HFF-Myc (cell line): ENCODE data around the gene PRCC.

ENCODE experiments used
- DNase-seq: peaks from one replicate; pipeline ENCODE4 v3.0.0-alpha.2; 2011; ENCODE audit warnings: low read depth; ENCODE audit errors: extremely low read depth
- H3K4me3 ChIP-seq: replicated peaks from 2 replicates; pipeline ENCODE4 v1.5.1; 2011; ENCODE audit warnings: low read depth, mild to moderate bottlenecking, control low read depth, low read length
- TF ChIP-seq, protein P1 (sequence below): IDR thresholded peaks from 2 replicates; pipeline ENCODE4 v1.5.1; 2012; ENCODE audit warnings: mild to moderate bottlenecking, low read depth, low read length, control low read depth; ENCODE audit errors: missing control alignments

Gene PRCC

DNA sequence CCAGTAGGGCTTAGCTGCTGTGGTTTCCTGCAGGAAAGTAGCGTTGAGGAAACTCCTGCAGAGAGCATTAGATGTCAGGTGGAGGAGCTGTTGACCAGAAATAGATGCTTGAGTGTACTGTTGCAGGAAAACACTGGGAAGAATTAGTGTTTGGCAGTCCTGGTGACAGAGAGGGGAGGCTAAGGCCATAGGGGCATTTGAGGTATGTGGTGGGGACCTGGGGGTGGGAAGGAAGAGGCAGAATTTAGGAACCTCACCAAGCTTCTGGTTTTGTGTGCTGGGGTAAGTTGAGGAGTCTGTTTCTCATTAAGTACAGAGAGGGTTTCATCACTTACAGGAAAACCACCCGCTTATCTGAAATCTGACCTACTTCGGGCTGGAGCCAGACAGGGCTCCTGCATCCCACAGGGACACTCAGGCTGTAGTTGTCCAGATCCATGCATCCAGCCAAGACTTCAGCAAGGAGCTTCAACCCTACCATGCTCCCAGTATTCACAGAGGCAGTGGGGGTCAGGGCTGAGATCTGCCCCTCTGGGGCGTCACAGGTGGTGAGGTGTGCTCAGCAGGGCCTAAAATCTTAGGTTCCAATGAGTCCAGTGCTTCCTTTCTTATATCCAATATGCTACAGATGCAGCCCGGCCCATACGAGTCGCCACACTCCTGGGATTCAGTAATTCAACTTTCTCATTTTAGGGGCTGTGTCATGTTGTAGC is 34.2 kb downstream of the PRCC start:
- TF ChIP-seq, protein P1, sequence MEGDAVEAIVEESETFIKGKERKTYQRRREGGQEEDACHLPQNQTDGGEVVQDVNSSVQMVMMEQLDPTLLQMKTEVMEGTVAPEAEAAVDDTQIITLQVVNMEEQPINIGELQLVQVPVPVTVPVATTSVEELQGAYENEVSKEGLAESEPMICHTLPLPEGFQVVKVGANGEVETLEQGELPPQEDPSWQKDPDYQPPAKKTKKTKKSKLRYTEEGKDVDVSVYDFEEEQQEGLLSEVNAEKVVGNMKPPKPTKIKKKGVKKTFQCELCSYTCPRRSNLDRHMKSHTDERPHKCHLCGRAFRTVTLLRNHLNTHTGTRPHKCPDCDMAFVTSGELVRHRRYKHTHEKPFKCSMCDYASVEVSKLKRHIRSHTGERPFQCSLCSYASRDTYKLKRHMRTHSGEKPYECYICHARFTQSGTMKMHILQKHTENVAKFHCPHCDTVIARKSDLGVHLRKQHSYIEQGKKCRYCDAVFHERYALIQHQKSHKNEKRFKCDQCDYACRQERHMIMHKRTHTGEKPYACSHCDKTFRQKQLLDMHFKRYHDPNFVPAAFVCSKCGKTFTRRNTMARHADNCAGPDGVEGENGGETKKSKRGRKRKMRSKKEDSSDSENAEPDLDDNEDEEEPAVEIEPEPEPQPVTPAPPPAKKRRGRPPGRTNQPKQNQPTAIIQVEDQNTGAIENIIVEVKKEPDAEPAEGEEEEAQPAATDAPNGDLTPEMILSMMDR = peak; percentile 59
- peak; percentile 93 for DNase-seq
- H3K4me3 ChIP-seq = no peak overlapping the region

- TF ChIP-seq, protein P1 = no peak
- DNase-seq = no peak
- H3K4me3 ChIP-seq = no peak overlapping the region
Observed at GRCh38 chr1:156802421-156802935, 35.1 kb downstream of the PRCC start.

GRCh38 chr1:156803086-156803851 is 35.9 kb downstream of the PRCC start:
- TF ChIP-seq, protein P1 = no peak
- no peak overlapping the region for H3K4me3 ChIP-seq
- DNase-seq = no peak

DNA sequence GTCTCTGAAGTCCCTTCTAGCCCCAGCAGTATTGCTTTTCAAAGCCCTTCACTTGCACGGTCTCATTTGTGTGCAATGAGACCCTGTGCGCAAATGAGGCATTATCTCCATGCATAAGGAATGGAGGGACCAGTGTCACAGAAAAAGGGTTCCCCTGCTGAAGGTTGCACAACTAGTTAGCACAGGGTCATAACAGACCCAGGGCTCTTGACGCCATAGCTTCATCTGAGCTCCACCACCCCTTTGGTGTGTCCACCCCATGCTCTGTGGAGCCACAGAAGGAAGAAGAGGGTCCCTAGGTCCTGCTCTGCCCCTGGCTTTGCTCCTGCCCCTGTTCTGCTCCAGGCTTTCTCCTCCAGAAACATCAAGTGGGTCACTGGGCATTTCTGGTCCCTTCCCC is 36.7 kb downstream of the PRCC start:
- H3K4me3 ChIP-seq = no peak overlapping the region
- DNase-seq = no peak
- TF ChIP-seq, protein P1 = no peak

- no peak for DNase-seq
- TF ChIP-seq, protein P1 = no peak
- H3K4me3 ChIP-seq = no peak overlapping the region
Observed at GRCh38 chr1:156804572-156805243, 37.4 kb downstream of the PRCC start.

DNA sequence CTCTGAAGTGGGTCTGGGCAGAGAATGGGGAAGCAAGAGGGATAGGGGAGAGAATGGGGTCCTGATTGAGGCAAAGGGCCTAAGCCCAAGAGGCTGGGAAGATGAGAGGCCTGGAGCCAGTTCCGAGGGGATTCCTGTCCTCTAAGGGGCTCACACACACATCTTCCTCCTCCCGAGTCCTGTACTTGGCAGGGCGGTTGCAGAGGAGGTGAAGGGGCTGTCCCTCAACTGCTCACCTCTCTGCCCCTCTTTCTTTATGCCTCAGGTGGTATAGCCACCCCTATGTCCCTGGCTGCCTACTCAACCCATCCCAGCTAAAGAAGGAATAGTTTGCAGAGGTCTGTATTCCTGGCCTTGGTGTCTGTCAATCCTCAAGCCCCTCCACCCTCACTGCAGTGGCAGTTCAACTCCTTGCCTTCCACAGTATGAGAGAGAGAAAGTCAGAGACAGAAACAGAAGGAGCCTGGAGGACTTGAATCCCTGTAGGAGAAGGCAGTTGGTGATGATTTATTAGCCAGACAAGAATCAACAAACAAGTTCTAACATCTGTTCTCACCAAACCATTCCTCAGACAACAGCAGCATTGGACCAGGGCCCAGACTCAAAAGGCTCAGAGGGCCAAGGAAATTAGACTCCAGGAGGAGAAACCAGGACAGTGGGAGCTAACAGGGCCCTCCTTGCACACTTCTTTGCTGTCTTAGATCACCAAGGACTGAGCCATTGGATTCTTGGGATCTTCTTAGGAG is 38.6 kb downstream of the PRCC start:
- DNase-seq = peak; percentile 90
- TF ChIP-seq, protein P1 = no peak
- H3K4me3 ChIP-seq = no peak overlapping the region
